Heart left ventricle (tissue), 13 donors: ENCODE data around the gene RARS2.

Experiments used
- CTCF ChIP-seq, 12 donors: fragments of 200-600 bp; sonication (generic) in 4 of 12; IDR thresholded peaks; one replicate each; pipeline versions ENCODE4 v1.5.0 to v1.8.0; 2018 to 2022; ENCODE audit warnings: antibody characterized with exemption in 12 of 12, mild to moderate bottlenecking in 5 of 12
- POLR2A ChIP-seq, 2 donors: fragments of 450-650 bp; IDR thresholded peaks; one replicate each; pipeline ENCODE4 v1.6.1; 2017; ENCODE audit warnings: antibody characterized with exemption in 2 of 2, mild to moderate bottlenecking in 2 of 2, moderate library complexity in 2 of 2
- donor health status: ischemic (EF 13 %, LVEDD 7.1; RV severe dilation, severe dysfunction).
- donor health status: DM: no; HTN: yes; CAD: no.
- donor health status: DM: no; HTN: no; CAD: no.
- donor health status: ischemic (EF 25% LVEDD 6.9; RV normal size, moderate dysfunction).
- donor health status: ischemic (EF 25% LVEDD 5.7; RV mildly dilated, moderate dysfunction).
- donor health status: ischemic (EF 35%, LVEDD 5.7; RV mildly dilated, moderate dysfunction).
- donor health status: nonischemic (EF 11% LVEDD 7.7; RV severe dilation, severe dysfunction).
- donor health status: DM: yes; HTN: yes; CAD: no.
- donor health status: PGD.
- donor health status: ischemic (EF 29% LVEDD 5.4; RV normal size, mild dysfunction).
- donor health status: nonischemic (EF 23%, LVEDD 6.1; RV moderate dilation, normal function).

- TF ChIP-seq CTCF (IDR thresholded peaks at IDR 0.05) (no peak), POLR2A (IDR thresholded peaks at IDR 0.05) (no peak)
These were observed 71.3 kb downstream of the RARS2 start for GRCh38 chr6:87518453-87518852.
